ENCODE results near the gene MRPL37.

DNA sequence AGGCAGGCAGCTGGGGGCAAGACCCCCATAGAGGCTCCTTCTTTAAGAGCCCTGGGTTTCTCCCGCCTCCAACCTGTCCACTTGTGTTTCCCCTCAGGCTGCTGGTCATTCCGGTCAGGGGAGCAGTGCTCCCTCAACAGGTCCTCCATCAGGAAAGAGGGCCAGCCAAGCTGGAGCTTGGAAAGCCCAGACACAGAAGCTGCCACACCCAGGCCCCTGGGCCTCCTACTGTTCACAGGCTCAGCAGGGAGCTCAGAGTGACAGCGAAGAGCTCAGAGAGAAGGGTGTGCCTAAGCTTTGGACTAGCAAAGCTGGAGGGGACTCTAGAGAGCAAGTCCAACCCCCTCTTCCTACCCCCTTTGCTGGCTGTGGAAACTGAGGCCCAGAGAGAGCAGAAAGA, 36.9 kb upstream of the MRPL37 start:
- no peak for TF ChIP-seq CTCF (conservative IDR thresholded peaks at IDR 0.05; ENCODE audit: low read depth, low read length)
- no peak for TF ChIP-seq MXI1 (IDR thresholded peaks at IDR 0.05; ENCODE audit: borderline replicate concordance, low read depth, low read length)
- no peak for TF ChIP-seq POLR2A (IDR thresholded peaks at IDR 0.05; ENCODE audit: low read depth, low read length)
- TF ChIP-seq RFX5 (IDR thresholded peaks at IDR 0.05; ENCODE audit: low read depth, low read length), result no peak
- TF ChIP-seq CEBPB (IDR thresholded peaks at IDR 0.05; ENCODE audit: low read depth, low read length), result no peak
- TF ChIP-seq CHD1 (IDR thresholded peaks at IDR 0.05; ENCODE audit: low read depth, low read length), result no peak
- TF ChIP-seq SMC3 (IDR thresholded peaks at IDR 0.05; ENCODE audit: low read depth, low read length), result no peak
- TF ChIP-seq RAD21 (IDR thresholded peaks at IDR 0.05; ENCODE audit: low read length), result no peak

Data from IMR-90 (cell line).